ENCODE measurements around the gene IZUMO1. TPM values are rescaled to one million over a fixed set of nuclear protein-coding genes. Genes with fewer than 3 reads are reported as not detected.

Gene IZUMO1
- total RNA-seq, 4 donors from 2014 or later, result under 0.01 to 2.3 TPM; not detected in 2

- Histone ChIP-seq H3K9me3 (no peaks in the 10 kb centered on the region), H3K27me3 (no peaks in the 10 kb centered on the region), H3K27ac (no peak overlapping the region), H3K36me3 (no peaks in the 10 kb centered on the region), H3K4me1 (peaks cover 0 to 2% of the 10 kb centered on the region in 2 donors), H3K4me3 (no peak overlapping the region)
- no peak for DNase-seq
- TF ChIP-seq CTCF (IDR thresholded peaks at IDR 0.05) (peak in 1 of 4 experiments; percentile 19), POLR2A (IDR thresholded peaks at IDR 0.05) (no peak)
- intact Hi-C loops (cut with DNase I; ENCODE audit: low total_unique reads), result loop anchor here (10.0 kb wide), 1 partner anchor 190 kb away; no protein-coding TSS in a partner anchor
These were observed 37.8 kb upstream of the IZUMO1 start for GRCh38 chr19:48784527-48784926.

- H3K4me1 ChIP-seq, result peaks cover 0 to 2% of the 10 kb centered on the region in 2 donors
- intact Hi-C loops (cut with DNase I; ENCODE audit: low total_unique reads), result loop anchor here (10.0 kb wide), 1 partner anchor 194 kb away; no protein-coding TSS in a partner anchor
- H3K36me3 ChIP-seq, result no peaks in the 10 kb centered on the region
- H3K27ac ChIP-seq, result peak overlapping the region; percentile 69 to 76
- H3K4me3 ChIP-seq, result no peak overlapping the region
- TF ChIP-seq CTCF (IDR thresholded peaks at IDR 0.05), result no peak
- TF ChIP-seq POLR2A (IDR thresholded peaks at IDR 0.05), result no peak
- peak; percentile 41 to 52 for DNase-seq
- no peaks in the 10 kb centered on the region for H3K9me3 ChIP-seq
- H3K27me3 ChIP-seq, result no peaks in the 10 kb centered on the region
These were observed 34.1 kb upstream of the IZUMO1 start for GRCh38 chr19:48780631-48781391.

- H3K9me3 ChIP-seq, result no peaks in the 10 kb centered on the region
- H3K4me3 ChIP-seq, result no peak overlapping the region
- no peak for TF ChIP-seq CTCF (IDR thresholded peaks at IDR 0.05)
- no peak overlapping the region for H3K27ac ChIP-seq
- H3K27me3 ChIP-seq, result no peaks in the 10 kb centered on the region
- intact Hi-C loops (cut with DNase I; ENCODE audit: low total_unique reads), result loop anchor here (10.0 kb wide), 1 partner anchor 195 kb away; no protein-coding TSS in a partner anchor
- H3K4me1 ChIP-seq, result peaks cover 0 to 2% of the 10 kb centered on the region in 2 donors
- DNase-seq, result no peak
- no peaks in the 10 kb centered on the region for H3K36me3 ChIP-seq
These were observed 32.9 kb upstream of the IZUMO1 start for GRCh38 chr19:48779636-48780035.

- H3K4me3 ChIP-seq, result no peak overlapping the region
- H3K4me1 ChIP-seq, result peaks cover 0 to 2% of the 10 kb centered on the region in 2 donors
- intact Hi-C loops (cut with DNase I; ENCODE audit: low total_unique reads), result no loop called here
- H3K27me3 ChIP-seq, result no peaks in the 10 kb centered on the region
- H3K9me3 ChIP-seq, result no peaks in the 10 kb centered on the region
- no peak overlapping the region for H3K27ac ChIP-seq
- TF ChIP-seq POLR2A (IDR thresholded peaks at IDR 0.05) (no peak), CTCF (IDR thresholded peaks at IDR 0.05) (no peak)
- H3K36me3 ChIP-seq, result no peaks in the 10 kb centered on the region
- DNase-seq, result no peak
These were observed 31.0 kb upstream of the IZUMO1 start for GRCh38 chr19:48777720-48778119.

GRCh38 chr19:48777139-48777538 lies 30.4 kb upstream of the IZUMO1 start:
- no peak for TF ChIP-seq POLR2A (IDR thresholded peaks at IDR 0.05)
- no peak for TF ChIP-seq CTCF (IDR thresholded peaks at IDR 0.05)
- H3K4me1 ChIP-seq, result peaks cover 0 to 2% of the 10 kb centered on the region in 2 donors
- intact Hi-C loops (cut with DNase I; ENCODE audit: low total_unique reads), result no loop called here

More at GRCh38 chr19:48777139-48777538, 30.4 kb upstream of the IZUMO1 start:
- DNase-seq, result no peak
- no peaks in the 10 kb centered on the region for H3K9me3 ChIP-seq
- H3K27ac ChIP-seq, result no peak overlapping the region
- no peaks in the 10 kb centered on the region for H3K36me3 ChIP-seq
- H3K27me3 ChIP-seq, result no peaks in the 10 kb centered on the region
- no peak overlapping the region for H3K4me3 ChIP-seq

Measured in uterus (tissue), 4 donors.